GM23248 (cell line): ENCODE results near the gene ATXN7L1.

Experiments used
- EZH2 ChIP-seq: fragments of 200-600 bp; sonication (generic); IDR thresholded peaks from 2 replicates; pipeline ENCODE4 v1.6.1; 2018; ENCODE audit warnings: antibody characterized with exemption, mild to moderate bottlenecking; ENCODE audit not compliant: insufficient read depth, poor library complexity, severe bottlenecking
- EZH2phosphoT487 ChIP-seq: fragments of 200-600 bp; sonication (generic); IDR thresholded peaks from 2 replicates; pipeline ENCODE4 v1.6.1; 2018; ENCODE audit warnings: antibody characterized with exemption, moderate library complexity, mild to moderate bottlenecking, low read depth; ENCODE audit not compliant: insufficient read depth

- TF ChIP-seq EZH2: no peak
- TF ChIP-seq EZH2phosphoT487: no peak
Observed at GRCh38 chr7:105665684-105666083, 210.7 kb downstream of the ATXN7L1 start.
